B cell (primary cell): ENCODE measurements around the gene C20orf173. TPM values are rescaled to one million over a fixed set of nuclear protein-coding genes. Genes with fewer than 3 reads are reported as not detected.

ENCODE experiments used
- ATAC-seq: fragments of 200-7000 bp; cut with Tn5 transposase; one replicate; pipeline ENCODE4 v1.10.0; 2021; ENCODE audit warnings: low read depth, mild to moderate bottlenecking, moderate number of reproducible peaks, moderate library complexity
- CTCF ChIA-PET: fragments of 350-600 bp; sonication (Branson Sonifier 250); formaldehyde crosslinking; loops from one replicate; lab custom pipeline; 2021; ENCODE audit warnings: antibody characterized with exemption, inconsistent platforms; lab: Charles Lee
- POLR2A ChIA-PET: fragments of 350-600 bp; sonication (Branson Sonifier 250); formaldehyde crosslinking; loops from one replicate; lab custom pipeline; 2021; ENCODE audit warnings: antibody characterized with exemption; lab: Charles Lee
- DNase-seq: peaks from one replicate; pipeline ENCODE4 v3.0.0; 2013
- H2AFZ ChIP-seq: 2 replicates; pipeline ENCODE4 v1.6.1; 2012; ENCODE audit warnings: mild to moderate bottlenecking, low read depth, low read length; ENCODE audit not compliant: insufficient read depth, poor library complexity, severe bottlenecking
- H3K27ac ChIP-seq, 2 donors: 1 replicate in 1 of 2; 2 replicates in 1 of 2; pipeline ENCODE4 v1.5.1; 2012 to 2013; ENCODE audit warnings: low read length in 2 of 2, mild to moderate bottlenecking in 2 of 2, moderate library complexity in 1 of 2
- H3K27me3 ChIP-seq, 4 experiments: fragments of 200-600 bp in 1 of 4; sonication (generic) in 1 of 4; replicated peaks in 1 of 4; 1 replicate in 2 of 4; 2 replicates in 2 of 4; pipeline versions ENCODE4 v1.6.1 to v1.7.0; 2013 to 2016; ENCODE audit warnings: low read length in 3 of 4, mild to moderate bottlenecking in 2 of 4, mixed read lengths in 1 of 4, moderate library complexity in 1 of 4; ENCODE audit not compliant: insufficient read depth in 4 of 4, control insufficient read depth in 3 of 4; ENCODE audit errors: control extremely low read depth in 1 of 4
- H3K36me3 ChIP-seq, 2 experiments: replicated peaks in 1 of 2; 1 replicate in 1 of 2; 2 replicates in 1 of 2; pipeline versions ENCODE4 v1.6.1 to v1.7.1; 2013; ENCODE audit warnings: low read length in 1 of 2; ENCODE audit not compliant: insufficient read depth in 2 of 2, control insufficient read depth in 1 of 2; ENCODE audit errors: control extremely low read depth in 1 of 2, extremely low read depth in 1 of 2
- H3K4me1 ChIP-seq, 2 donors: fragments of 200-600 bp in 1 of 2; sonication (generic) in 1 of 2; 1 replicate in 1 of 2; 2 replicates in 1 of 2; pipeline versions ENCODE4 v1.5.1 to v1.6.1; 2013 to 2017; ENCODE audit warnings: low read length in 2 of 2; ENCODE audit not compliant: control insufficient read depth in 2 of 2, insufficient read depth in 2 of 2
- H3K4me2 ChIP-seq: replicated peaks from 2 replicates; pipeline ENCODE3; 2012; ENCODE audit warnings: mild to moderate bottlenecking, low read depth, low read length; ENCODE audit not compliant: poor library complexity, severe bottlenecking
- H3K4me3 ChIP-seq, 5 experiments: fragments of 200-600 bp in 1 of 5; sonication (generic) in 1 of 5; 1 replicate in 3 of 5; 2 replicates in 2 of 5; pipeline versions ENCODE4 v1.5.1 to v1.7.0; 2011 to 2016; ENCODE audit warnings: low read length in 4 of 5, mild to moderate bottlenecking in 4 of 5, low read depth in 2 of 5, control low read depth in 1 of 5, moderate library complexity in 1 of 5; ENCODE audit not compliant: insufficient read depth in 1 of 5; ENCODE audit errors: control extremely low read depth in 1 of 5, extremely low read depth in 1 of 5
- H3K79me2 ChIP-seq: fragments of 200-600 bp; sonication (generic); one replicate; pipeline ENCODE4 v1.6.0; 2016; ENCODE audit warnings: low read length; ENCODE audit not compliant: control insufficient read depth, insufficient read depth
- H3K9ac ChIP-seq: fragments of 200-600 bp; sonication (generic); 2 replicates; pipeline ENCODE4 v1.6.1; 2017; ENCODE audit warnings: mild to moderate bottlenecking, low read length, moderate library complexity
- H3K9me3 ChIP-seq, 3 donors: one replicate each; pipeline versions ENCODE4 v1.6.1 to v1.7.1; 2013; ENCODE audit warnings: low read length in 2 of 3; ENCODE audit not compliant: control insufficient read depth in 2 of 3, insufficient read depth in 1 of 3; ENCODE audit errors: control extremely low read depth in 1 of 3
- H4K20me1 ChIP-seq: 2 replicates; pipeline ENCODE4 v1.6.0; 2012; ENCODE audit warnings: mild to moderate bottlenecking, low read length; ENCODE audit not compliant: insufficient read depth, control insufficient read depth, poor library complexity, severe bottlenecking
- H3K27ac Mint-ChIP-seq: one replicate; pipeline ENCODE4 v1.8.0; 2021; ENCODE audit warnings: mixed read lengths
- H3K27me3 Mint-ChIP-seq: one replicate; pipeline ENCODE4 v1.8.0; 2021; ENCODE audit warnings: mixed read lengths
- H3K4me1 Mint-ChIP-seq: one replicate; pipeline ENCODE4 v1.8.0; 2021; ENCODE audit warnings: mixed read lengths
- H3K4me3 Mint-ChIP-seq: one replicate; pipeline ENCODE4 v1.8.0; 2021; ENCODE audit warnings: mixed read lengths
- H3K9me3 Mint-ChIP-seq: one replicate; pipeline ENCODE4 v1.8.0; 2022; ENCODE audit warnings: mixed read lengths; ENCODE audit not compliant: insufficient read depth
- EZH2 ChIP-seq: IDR thresholded peaks from 2 replicates; pipeline ENCODE4 v1.6.1; 2012; ENCODE audit warnings: borderline replicate concordance, low read depth, mild to moderate bottlenecking, moderate library complexity, low read length; ENCODE audit not compliant: insufficient read depth, poor library complexity, severe bottlenecking
- WGBS: methylation state at CpG from one replicate; pipeline ENCODE4 v1.1.5; 2013; ENCODE audit warnings: missing lambda C conversion rate; ENCODE audit not compliant: insufficient coverage; 5-methylcytosine and 5-hydroxymethylcytosine counted together
- intact Hi-C: fragments of 100-400 bp; cut with micrococcal nuclease; formaldehyde crosslinking; loops from one replicate; pipeline ENCODE4 v1.10.0; 2022
- polyA plus RNA-seq: library from polyadenylated mRNA; depleted of rRNA; stranded (reverse); fragments of >200 nt; gene quantifications from 2 replicates; pipeline ENCODE4 v1.2.3, GENCODE V29; 2012
- total RNA-seq, 2 donors: library from RNA; stranded (reverse); fragments of 120-200 nt in 1 of 2; gene quantifications; 1 replicate in 1 of 2; 2 replicates in 1 of 2; pipeline versions ENCODE4 v1.2.3 to v1.2.4, GENCODE V29; 2013 to 2022
- TF ChIP-seq, protein P1 (sequence below): fragments of 200-600 bp; IDR thresholded peaks from one replicate; pipeline ENCODE4 v1.8.0; 2022; ENCODE audit warnings: antibody characterized with exemption, mild to moderate bottlenecking

C20orf173 gene
- total and polyA plus RNA-seq, 2 donors (not counting 1 experiment from before 2014, with no cell fraction given): not detected

DNA sequence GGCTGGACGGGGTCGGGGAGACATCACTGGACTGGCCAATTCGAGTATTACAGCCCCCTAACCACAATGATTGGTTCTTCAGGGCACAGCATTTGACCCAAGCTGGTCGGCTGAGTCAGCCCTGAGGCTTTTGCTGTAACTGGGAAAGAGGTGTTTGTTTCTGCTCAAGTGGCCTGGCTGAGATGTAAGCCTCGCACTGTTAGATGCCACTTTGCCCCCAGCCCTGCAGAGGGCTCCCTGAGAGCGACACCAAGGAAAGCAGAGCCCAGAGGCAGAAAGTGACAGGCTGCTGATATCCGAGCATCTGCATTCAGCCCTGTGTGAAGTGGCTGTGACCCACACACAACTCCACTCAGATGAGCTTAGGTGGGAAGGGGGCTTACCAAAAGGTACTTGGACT, 31.8 kb upstream of the C20orf173 start:
- Mint-ChIP-seq H3K9me3 (no peaks in the 10 kb centered on the region), H3K4me1 (no peaks in the 10 kb centered on the region), H3K27ac (no peak overlapping the region), H3K27me3 (no peaks in the 10 kb centered on the region), H3K4me3 (no peak overlapping the region)
- peak; percentile 33 for ATAC-seq
- H3K9me3 ChIP-seq: no peaks in the 10 kb centered on the region
- H3K27me3 ChIP-seq: no peaks in the 10 kb centered on the region
- peak; percentile 35 for DNase-seq
- no peak overlapping the region for H3K4me2 ChIP-seq
- intact Hi-C loops: no loop called here
- peaks cover 0 to 9% of the 10 kb centered on the region in 2 experiments for H3K36me3 ChIP-seq
- H4K20me1 ChIP-seq: no peaks in the 10 kb centered on the region
- CTCF ChIA-PET: no interaction called here
- H3K4me1 ChIP-seq: no peaks in the 10 kb centered on the region
- H3K79me2 ChIP-seq: no peaks in the 10 kb centered on the region
- no peak overlapping the region for H2AFZ ChIP-seq
- WGBS: 55% methylated on average over 4 of the region's 7 CpGs
- POLR2A ChIA-PET: interaction anchor here (0.6 kb wide), 1 partner anchor 81 kb away, joined by 8 read pairs; no protein-coding TSS in a partner anchor
- TF ChIP-seq EZH2: no peak
- TF ChIP-seq, protein P1, sequence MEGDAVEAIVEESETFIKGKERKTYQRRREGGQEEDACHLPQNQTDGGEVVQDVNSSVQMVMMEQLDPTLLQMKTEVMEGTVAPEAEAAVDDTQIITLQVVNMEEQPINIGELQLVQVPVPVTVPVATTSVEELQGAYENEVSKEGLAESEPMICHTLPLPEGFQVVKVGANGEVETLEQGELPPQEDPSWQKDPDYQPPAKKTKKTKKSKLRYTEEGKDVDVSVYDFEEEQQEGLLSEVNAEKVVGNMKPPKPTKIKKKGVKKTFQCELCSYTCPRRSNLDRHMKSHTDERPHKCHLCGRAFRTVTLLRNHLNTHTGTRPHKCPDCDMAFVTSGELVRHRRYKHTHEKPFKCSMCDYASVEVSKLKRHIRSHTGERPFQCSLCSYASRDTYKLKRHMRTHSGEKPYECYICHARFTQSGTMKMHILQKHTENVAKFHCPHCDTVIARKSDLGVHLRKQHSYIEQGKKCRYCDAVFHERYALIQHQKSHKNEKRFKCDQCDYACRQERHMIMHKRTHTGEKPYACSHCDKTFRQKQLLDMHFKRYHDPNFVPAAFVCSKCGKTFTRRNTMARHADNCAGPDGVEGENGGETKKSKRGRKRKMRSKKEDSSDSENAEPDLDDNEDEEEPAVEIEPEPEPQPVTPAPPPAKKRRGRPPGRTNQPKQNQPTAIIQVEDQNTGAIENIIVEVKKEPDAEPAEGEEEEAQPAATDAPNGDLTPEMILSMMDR: peak; percentile 27
- no peak overlapping the region for H3K27ac ChIP-seq
- H3K4me3 ChIP-seq: no peak overlapping the region
- no peak overlapping the region for H3K9ac ChIP-seq

DNA sequence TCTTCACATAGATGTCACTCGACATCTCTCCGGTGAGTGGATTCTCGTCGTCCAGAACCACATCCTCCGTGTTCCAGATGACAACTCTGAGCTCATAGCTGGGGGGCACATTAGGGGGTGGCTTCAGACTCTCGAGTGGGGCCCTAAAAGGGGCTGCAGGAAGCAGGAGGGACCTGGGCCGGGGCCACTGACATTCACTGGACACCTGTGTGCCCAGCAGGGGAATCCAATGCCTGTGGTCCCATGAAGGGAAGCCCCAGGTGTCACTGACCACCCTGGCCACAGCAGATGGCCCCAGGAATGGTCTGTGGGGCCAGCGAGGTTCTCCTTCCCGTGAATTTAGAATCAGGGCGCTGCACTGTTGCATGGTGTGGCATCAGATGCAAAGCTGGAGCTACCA, 31.1 kb upstream of the C20orf173 start:
- no peak overlapping the region for H2AFZ ChIP-seq
- H3K4me1 Mint-ChIP-seq: no peaks in the 10 kb centered on the region
- no peaks in the 10 kb centered on the region for H3K27me3 Mint-ChIP-seq
- intact Hi-C loops: no loop called here
- H3K27ac ChIP-seq: no peak overlapping the region
- H3K27me3 ChIP-seq: no peaks in the 10 kb centered on the region
- DNase-seq: no peak
- no peaks in the 10 kb centered on the region for H3K79me2 ChIP-seq
- H3K4me1 ChIP-seq: no peaks in the 10 kb centered on the region
- no peak overlapping the region for H3K9ac ChIP-seq
- H3K4me2 ChIP-seq: no peak overlapping the region
- H4K20me1 ChIP-seq: no peaks in the 10 kb centered on the region
- H3K9me3 Mint-ChIP-seq: no peaks in the 10 kb centered on the region
- no peaks in the 10 kb centered on the region for H3K9me3 ChIP-seq
- H3K4me3 ChIP-seq: no peak overlapping the region
- no peak for ATAC-seq
- CTCF ChIA-PET: no interaction called here
- H3K27ac Mint-ChIP-seq: no peak overlapping the region
- POLR2A ChIA-PET: interaction anchor here (0.6 kb wide), 1 partner anchor 839 kb away, joined by 3 read pairs; no protein-coding TSS in a partner anchor
- peaks cover 0 to 14% of the 10 kb centered on the region in 2 experiments for H3K36me3 ChIP-seq
- 79% methylated on average over 9 of the region's 10 CpGs for WGBS
- no peak for TF ChIP-seq EZH2
- TF ChIP-seq, protein P1: no peak
- H3K4me3 Mint-ChIP-seq: no peak overlapping the region
